ENCODE results near the gene COQ5. TPM values are rescaled to one million over a fixed set of nuclear protein-coding genes. Genes with fewer than 3 reads are reported as not detected.

Gene COQ5
- total and polyA plus RNA-seq, 4 donors = 25.0 to 33.6 (median 30.6) TPM

DNA sequence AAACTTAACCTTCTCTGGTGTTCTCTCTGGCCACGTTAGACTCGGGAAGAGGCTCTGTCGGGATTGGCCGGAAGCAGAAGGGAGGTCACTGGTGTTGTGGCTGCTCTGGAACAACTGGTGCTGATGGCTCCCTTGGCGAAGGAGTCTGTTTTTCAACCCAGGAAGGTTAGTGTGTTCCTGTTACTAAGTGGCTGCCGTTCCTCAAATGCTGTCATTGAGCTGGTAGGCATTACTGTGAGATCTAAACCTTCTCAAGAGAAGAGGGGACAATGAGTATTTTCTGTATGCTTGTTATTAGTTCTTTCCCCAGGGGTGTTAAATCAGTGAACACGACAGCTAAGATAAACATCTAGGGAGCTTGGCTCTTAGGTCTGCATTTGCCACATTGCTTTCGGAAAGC lies 33.9 kb upstream of the COQ5 start (continued):
- TF ChIP-seq SP1 (IDR thresholded peaks at IDR 0.05) = no peak
- no peak for TF ChIP-seq GABPA (IDR thresholded peaks at IDR 0.05 in 1 of 2, conservative IDR thresholded peaks at IDR 0.05 in 1 of 2)

GRCh38 chr12:120557589-120557988 lies 28.6 kb upstream of the COQ5 start:
- no peak overlapping the region for H3K27ac ChIP-seq (ENCODE audit: low read depth in 1 of 2, low read length in 2 of 2)
- no peaks in the 10 kb centered on the region for H3K9me3 ChIP-seq (ENCODE audit: control insufficient read depth in 4 of 4, low read length in 3 of 4)
- 93% methylated on average over 2 of the region's 2 CpGs for WGBS
- no peak overlapping the region for H3K4me3 ChIP-seq (ENCODE audit: low read depth in 1 of 3, low read length in 3 of 3)
- no peaks in the 10 kb centered on the region for H3K4me1 ChIP-seq (ENCODE audit: control insufficient read depth in 4 of 4, insufficient read depth in 4 of 4, low read length in 3 of 4)
- peaks cover 16 to 59% (median 52%) of the 10 kb centered on the region in 4 donors for H3K36me3 ChIP-seq (ENCODE audit: control insufficient read depth in 4 of 4, insufficient read depth in 3 of 4, low read depth in 1 of 4, low read length in 3 of 4)
- DNase-seq (ENCODE audit: low spot score) = no peak
- TF ChIP-seq YY1 (IDR thresholded peaks at IDR 0.05) = no peak
- no peak for TF ChIP-seq REST (IDR thresholded peaks at IDR 0.05)
- no peak for TF ChIP-seq RXRA (IDR thresholded peaks at IDR 0.05)
- TF ChIP-seq, protein P1, sequence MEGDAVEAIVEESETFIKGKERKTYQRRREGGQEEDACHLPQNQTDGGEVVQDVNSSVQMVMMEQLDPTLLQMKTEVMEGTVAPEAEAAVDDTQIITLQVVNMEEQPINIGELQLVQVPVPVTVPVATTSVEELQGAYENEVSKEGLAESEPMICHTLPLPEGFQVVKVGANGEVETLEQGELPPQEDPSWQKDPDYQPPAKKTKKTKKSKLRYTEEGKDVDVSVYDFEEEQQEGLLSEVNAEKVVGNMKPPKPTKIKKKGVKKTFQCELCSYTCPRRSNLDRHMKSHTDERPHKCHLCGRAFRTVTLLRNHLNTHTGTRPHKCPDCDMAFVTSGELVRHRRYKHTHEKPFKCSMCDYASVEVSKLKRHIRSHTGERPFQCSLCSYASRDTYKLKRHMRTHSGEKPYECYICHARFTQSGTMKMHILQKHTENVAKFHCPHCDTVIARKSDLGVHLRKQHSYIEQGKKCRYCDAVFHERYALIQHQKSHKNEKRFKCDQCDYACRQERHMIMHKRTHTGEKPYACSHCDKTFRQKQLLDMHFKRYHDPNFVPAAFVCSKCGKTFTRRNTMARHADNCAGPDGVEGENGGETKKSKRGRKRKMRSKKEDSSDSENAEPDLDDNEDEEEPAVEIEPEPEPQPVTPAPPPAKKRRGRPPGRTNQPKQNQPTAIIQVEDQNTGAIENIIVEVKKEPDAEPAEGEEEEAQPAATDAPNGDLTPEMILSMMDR (IDR thresholded peaks at IDR 0.05; ENCODE audit: low read depth, low read length, missing input control) = no peak
- no peak for TF ChIP-seq FOXA2 (IDR thresholded peaks at IDR 0.05)
- no peak for TF ChIP-seq NR2F2 (IDR thresholded peaks at IDR 0.05)
- no peak for TF ChIP-seq JUND (IDR thresholded peaks at IDR 0.05)
- no peak for TF ChIP-seq TAF1 (conservative IDR thresholded peaks at IDR 0.05)
- TF ChIP-seq, protein P2, sequence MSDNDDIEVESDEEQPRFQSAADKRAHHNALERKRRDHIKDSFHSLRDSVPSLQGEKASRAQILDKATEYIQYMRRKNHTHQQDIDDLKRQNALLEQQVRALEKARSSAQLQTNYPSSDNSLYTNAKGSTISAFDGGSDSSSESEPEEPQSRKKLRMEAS (IDR thresholded peaks at IDR 0.05) = no peak
- TF ChIP-seq, protein P3, sequence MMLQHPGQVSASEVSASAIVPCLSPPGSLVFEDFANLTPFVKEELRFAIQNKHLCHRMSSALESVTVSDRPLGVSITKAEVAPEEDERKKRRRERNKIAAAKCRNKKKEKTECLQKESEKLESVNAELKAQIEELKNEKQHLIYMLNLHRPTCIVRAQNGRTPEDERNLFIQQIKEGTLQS (IDR thresholded peaks at IDR 0.05) = no peak
- no peak for TF ChIP-seq HNF4G (IDR thresholded peaks at IDR 0.05)
- TF ChIP-seq RAD21 (IDR thresholded peaks at IDR 0.05) = no peak
- TF ChIP-seq EGR1 (IDR thresholded peaks at IDR 0.05; ENCODE audit: low read depth in 2 of 2) = no peak
- TF ChIP-seq, protein P4, sequence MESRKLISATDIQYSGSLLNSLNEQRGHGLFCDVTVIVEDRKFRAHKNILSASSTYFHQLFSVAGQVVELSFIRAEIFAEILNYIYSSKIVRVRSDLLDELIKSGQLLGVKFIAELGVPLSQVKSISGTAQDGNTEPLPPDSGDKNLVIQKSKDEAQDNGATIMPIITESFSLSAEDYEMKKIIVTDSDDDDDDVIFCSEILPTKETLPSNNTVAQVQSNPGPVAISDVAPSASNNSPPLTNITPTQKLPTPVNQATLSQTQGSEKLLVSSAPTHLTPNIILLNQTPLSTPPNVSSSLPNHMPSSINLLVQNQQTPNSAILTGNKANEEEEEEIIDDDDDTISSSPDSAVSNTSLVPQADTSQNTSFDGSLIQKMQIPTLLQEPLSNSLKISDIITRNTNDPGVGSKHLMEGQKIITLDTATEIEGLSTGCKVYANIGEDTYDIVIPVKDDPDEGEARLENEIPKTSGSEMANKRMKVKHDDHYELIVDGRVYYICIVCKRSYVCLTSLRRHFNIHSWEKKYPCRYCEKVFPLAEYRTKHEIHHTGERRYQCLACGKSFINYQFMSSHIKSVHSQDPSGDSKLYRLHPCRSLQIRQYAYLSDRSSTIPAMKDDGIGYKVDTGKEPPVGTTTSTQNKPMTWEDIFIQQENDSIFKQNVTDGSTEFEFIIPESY (IDR thresholded peaks at IDR 0.05) = no peak
- no peak for TF ChIP-seq GABPA (IDR thresholded peaks at IDR 0.05 in 1 of 2, conservative IDR thresholded peaks at IDR 0.05 in 1 of 2)
- H3K27me3 ChIP-seq (ENCODE audit: control insufficient read depth in 4 of 4, insufficient read depth in 4 of 4, low read length in 3 of 4) = no peaks in the 10 kb centered on the region
- no peak overlapping the region for H3K9ac ChIP-seq (ENCODE audit: low read depth in 1 of 2, low read length in 2 of 2)
